PFSK-1 (cell line): ENCODE results near the gene NATD1.

ENCODE experiments used
- FOXP2 ChIP-seq: optimal IDR thresholded peaks from 2 replicates; pipeline ENCODE3; 2011; ENCODE audit warnings: borderline replicate concordance, control low read depth, inconsistent platforms; ENCODE audit not compliant: insufficient read depth; ENCODE audit errors: extremely low read length, extremely low read depth
- POLR2AphosphoS5 ChIP-seq: IDR thresholded peaks from 2 replicates; pipeline ENCODE4 v1.6.1; 2012; ENCODE audit warnings: low read depth, mild to moderate bottlenecking, control low read depth, low read length, moderate library complexity
- REST ChIP-seq, 2 experiments: IDR thresholded peaks; 2 replicates each; pipeline versions ENCODE4 v1.6.1 to v1.8.0; 2011 to 2012; ENCODE audit warnings: low read depth in 2 of 2, low read length in 2 of 2, control low read depth in 1 of 2, inconsistent platforms in 1 of 2, mild to moderate bottlenecking in 1 of 2, moderate library complexity in 1 of 2; ENCODE audit not compliant: insufficient read depth in 1 of 2
- SIN3A ChIP-seq: IDR thresholded peaks from 2 replicates; pipeline ENCODE4 v1.6.1; 2012; ENCODE audit warnings: mild to moderate bottlenecking, low read length, moderate library complexity, borderline replicate concordance; ENCODE audit not compliant: insufficient read depth
- TAF1 ChIP-seq: IDR thresholded peaks from 2 replicates; pipeline ENCODE4 v1.6.1; 2012; ENCODE audit warnings: low read length, control low read depth, borderline replicate concordance; ENCODE audit not compliant: insufficient read depth

NATD1 gene

GRCh38 chr17:21215935-21216334, 37.3 kb downstream of the NATD1 start:
- TF ChIP-seq REST (IDR thresholded peaks at IDR 0.05; ENCODE audit: insufficient read depth in 1 of 2, low read depth in 2 of 2, low read length in 2 of 2) (no peak), FOXP2 (no peak), TAF1 (no peak), SIN3A (no peak), POLR2AphosphoS5 (no peak)

- TF ChIP-seq POLR2AphosphoS5 (no peak; the same call in 1 of the 2 replicates), TAF1 (no peak), FOXP2 (no peak), REST (IDR thresholded peaks at IDR 0.05; ENCODE audit: insufficient read depth in 1 of 2, low read depth in 2 of 2, low read length in 2 of 2) (no peak)
Observed at GRCh38 chr17:21214777-21215541, 38.3 kb downstream of the NATD1 start.

- TF ChIP-seq FOXP2 (peak; percentile 40), POLR2AphosphoS5 (peak; percentile 84), REST (IDR thresholded peaks at IDR 0.05; ENCODE audit: insufficient read depth in 1 of 2, low read depth in 2 of 2, low read length in 2 of 2) (0 out of 4 replicates have a peak, but pooled peaks of 1 of the 2 experiments have one; percentile 20), SIN3A (peak; percentile 13; the same call in 1 of the 2 replicates), TAF1 (peak; percentile 93)
Observed at GRCh38 chr17:21214015-21214776, 39.0 kb downstream of the NATD1 start, which contains the start of gene TMEM11. TMEM11 (minus strand) TSS chr17:21214161; CDS start chr17:21214152, 9 bp downstream.

- TF ChIP-seq SIN3A: 0 out of 2 replicates have a peak, but pooled peaks have one; percentile 63
- TF ChIP-seq REST (IDR thresholded peaks at IDR 0.05; ENCODE audit: insufficient read depth in 1 of 2, low read depth in 2 of 2, low read length in 2 of 2): no peak
Observed at GRCh38 chr17:21213638-21214014, 39.6 kb downstream of the NATD1 start.
